Activated CD8-positive, alpha-beta T cell treated with anti-CD3 and anti-CD28 coated beads, Interleukin-2, amount 10 ng/mL, durations not matched to agents 7 days and 5 days (primary cell): Measurements from ENCODE around the gene NEGR1. TPM values are rescaled to one million over a fixed set of nuclear protein-coding genes. Genes with fewer than 3 reads are reported as not detected.

Experiments
- ATAC-seq: fragments of 150-1000 bp; cut with Tn5 transposase; one replicate; pipeline ENCODE4 v1.10.0; 2021; ENCODE audit warnings: moderate library complexity
- CTCF ChIA-PET: fragments of 350-600 bp; sonication (Branson Sonifier 250); formaldehyde crosslinking; loops from one replicate; lab custom pipeline; 2021; ENCODE audit warnings: antibody characterized with exemption; lab: Charles Lee
- POLR2A ChIA-PET: fragments of 350-600 bp; sonication (Branson Sonifier 250); formaldehyde crosslinking; loops from one replicate; lab custom pipeline; 2021; ENCODE audit warnings: antibody characterized with exemption; lab: Charles Lee
- DNase-seq: peaks from one replicate; pipeline ENCODE4 v3.0.0-alpha.2; 2020
- H3K27ac Mint-ChIP-seq: one replicate; pipeline ENCODE4 v1.8.0; 2021; ENCODE audit warnings: mild to moderate bottlenecking, mixed read lengths
- H3K27me3 Mint-ChIP-seq: one replicate; pipeline ENCODE4 v1.8.0; 2021; ENCODE audit warnings: low read depth, mixed read lengths
- H3K36me3 Mint-ChIP-seq: one replicate; pipeline ENCODE4 v1.8.0; 2021; ENCODE audit warnings: low read depth, mixed read lengths
- H3K4me1 Mint-ChIP-seq: one replicate; pipeline ENCODE4 v1.8.0; 2021; ENCODE audit warnings: low read depth, mixed read lengths
- H3K4me3 Mint-ChIP-seq: one replicate; pipeline ENCODE4 v1.8.0; 2021; ENCODE audit warnings: mild to moderate bottlenecking, mixed read lengths
- H3K9me3 Mint-ChIP-seq: one replicate; pipeline ENCODE4 v1.8.0; 2022; ENCODE audit warnings: mixed read lengths; ENCODE audit not compliant: insufficient read depth
- total RNA-seq, 2 experiments: library from RNA; stranded (reverse); gene quantifications; one replicate each; pipeline ENCODE4 v1.2.3, GENCODE V29; 2021

Gene NEGR1
- total RNA-seq, 2 experiments from 2014 or later, result not detected

DNA sequence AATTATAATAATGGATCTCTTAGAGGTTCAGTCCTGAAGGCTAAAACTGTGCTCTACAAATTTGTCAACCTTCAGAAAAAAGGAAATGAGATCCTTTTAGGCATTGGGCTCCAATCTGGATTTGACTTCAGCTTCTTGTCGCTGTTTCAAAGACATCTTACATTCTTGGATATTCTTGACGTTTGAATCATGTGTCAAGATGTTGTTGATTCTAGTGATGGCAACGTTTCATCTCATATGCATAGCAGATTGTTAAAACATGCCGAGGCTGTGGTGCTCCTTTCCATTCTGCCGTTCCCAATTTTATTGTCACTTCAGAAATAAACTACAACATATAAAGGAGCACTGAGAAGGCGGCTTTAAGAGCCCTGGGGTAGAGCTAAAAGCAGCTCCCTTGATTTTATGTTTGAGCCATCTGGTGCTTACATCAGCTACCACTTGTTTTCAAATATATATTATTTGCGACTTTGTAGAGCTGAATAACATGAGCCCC, 733.9 kb downstream of the NEGR1 start:
- H3K27me3 Mint-ChIP-seq, result no peaks in the 10 kb centered on the region
- H3K9me3 Mint-ChIP-seq, result no peaks in the 10 kb centered on the region
- H3K27ac Mint-ChIP-seq, result no peak overlapping the region
- DNase-seq, result no peak
- ATAC-seq, result no peak
- no peaks in the 10 kb centered on the region for H3K4me1 Mint-ChIP-seq
- POLR2A ChIA-PET, result no interaction called here
- CTCF ChIA-PET, result no interaction called here
- no peaks in the 10 kb centered on the region for H3K36me3 Mint-ChIP-seq
- no peak overlapping the region for H3K4me3 Mint-ChIP-seq

DNA sequence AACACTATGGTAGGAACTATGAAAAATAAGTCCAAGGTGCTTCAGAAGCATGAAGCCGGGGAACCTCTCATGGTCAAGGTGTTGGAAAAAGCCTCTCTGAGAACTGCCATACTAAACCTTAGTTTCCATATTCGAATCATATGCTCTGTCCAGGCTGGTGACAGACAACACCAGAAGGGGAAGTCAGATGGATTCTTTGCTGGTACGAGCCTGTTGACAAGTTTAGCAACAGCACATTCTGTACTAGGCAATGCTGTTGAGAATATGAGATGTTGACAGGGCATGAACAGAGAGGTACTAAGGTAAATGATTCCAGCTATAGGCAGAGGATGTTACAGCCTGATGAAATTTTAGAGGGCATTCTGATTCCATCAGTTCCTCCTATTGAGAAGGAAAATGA, 740.2 kb downstream of the NEGR1 start:
- Mint-ChIP-seq H3K36me3 (no peaks in the 10 kb centered on the region), H3K9me3 (no peaks in the 10 kb centered on the region), H3K4me3 (no peak overlapping the region), H3K27me3 (no peaks in the 10 kb centered on the region), H3K4me1 (no peaks in the 10 kb centered on the region), H3K27ac (no peak overlapping the region)
- ATAC-seq, result no peak
- POLR2A ChIA-PET, result no interaction called here
- CTCF ChIA-PET, result no interaction called here
- DNase-seq, result no peak

DNA sequence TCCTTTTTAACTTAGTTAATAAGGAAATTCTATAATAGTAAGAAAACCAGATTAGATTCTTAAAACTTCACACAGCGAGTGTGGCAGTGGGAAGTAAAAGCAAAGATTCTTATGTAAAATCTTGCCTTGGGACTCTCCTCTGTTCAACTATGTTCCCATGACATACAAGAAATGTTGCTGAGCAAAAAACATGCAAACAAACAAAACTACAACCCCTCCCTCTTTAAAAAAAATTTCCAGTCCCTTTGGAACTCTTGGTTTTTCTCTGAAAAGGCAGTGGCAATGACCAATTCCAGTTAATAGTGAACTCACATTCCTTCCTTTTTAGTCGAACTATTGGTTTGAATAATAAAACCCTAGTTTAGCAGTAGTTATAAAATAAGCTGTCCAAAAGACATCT, 748.4 kb downstream of the NEGR1 start:
- no peaks in the 10 kb centered on the region for H3K27me3 Mint-ChIP-seq
- H3K9me3 Mint-ChIP-seq, result no peaks in the 10 kb centered on the region
- CTCF ChIA-PET, result no interaction called here

DNA sequence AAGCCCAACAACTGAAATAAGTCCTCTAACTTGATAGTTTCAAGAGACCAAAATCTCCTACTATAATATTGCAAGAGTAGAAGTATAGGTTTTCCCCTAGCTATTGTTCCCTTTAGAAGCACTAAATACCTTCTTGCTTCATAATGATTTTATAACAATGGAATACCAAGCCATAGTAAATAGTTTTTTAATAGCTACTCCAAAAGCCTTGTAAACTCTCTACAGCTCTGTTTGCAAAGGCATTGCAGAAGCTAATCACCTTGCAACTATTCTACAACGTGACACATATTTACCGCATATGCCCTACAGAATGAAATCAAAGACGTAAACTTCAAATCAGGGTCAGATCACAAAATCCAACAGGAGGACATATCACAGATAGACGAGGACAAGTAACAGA, 750.0 kb downstream of the NEGR1 start:
- Mint-ChIP-seq H3K27me3 (no peaks in the 10 kb centered on the region), H3K36me3 (no peaks in the 10 kb centered on the region), H3K27ac (no peak overlapping the region), H3K9me3 (no peaks in the 10 kb centered on the region), H3K4me1 (no peaks in the 10 kb centered on the region), H3K4me3 (no peak overlapping the region)
- DNase-seq (no peak), ATAC-seq (no peak)
- POLR2A ChIA-PET, result no interaction called here
- CTCF ChIA-PET, result no interaction called here

More for the DNA sequence above, 748.4 kb downstream of the NEGR1 start:
- Mint-ChIP-seq H3K27ac (no peak overlapping the region), H3K4me3 (no peak overlapping the region), H3K36me3 (no peaks in the 10 kb centered on the region), H3K4me1 (no peaks in the 10 kb centered on the region)
- DNase-seq (no peak), ATAC-seq (no peak)
- POLR2A ChIA-PET, result no interaction called here

DNA sequence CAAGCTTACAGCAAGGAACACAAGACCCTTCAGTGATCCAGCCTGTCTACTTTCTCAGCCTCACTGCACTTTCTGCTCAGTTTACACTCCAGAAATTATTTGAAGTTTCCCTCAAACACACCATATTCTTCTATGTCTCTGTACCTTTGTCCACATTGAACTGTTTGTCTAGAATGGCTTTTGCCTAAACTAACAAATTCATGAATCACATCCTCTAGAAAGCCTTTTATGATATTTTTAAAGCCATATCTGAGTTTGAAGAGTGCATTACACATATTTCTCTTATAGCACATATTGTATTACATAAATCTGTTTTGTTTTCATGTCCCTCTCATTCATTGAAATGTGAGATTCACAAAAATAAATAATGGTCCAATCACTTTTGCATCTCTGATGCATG, 755.5 kb downstream of the NEGR1 start:
- no peak for ATAC-seq
- POLR2A ChIA-PET, result no interaction called here
- no peaks in the 10 kb centered on the region for H3K9me3 Mint-ChIP-seq
- no peaks in the 10 kb centered on the region for H3K27me3 Mint-ChIP-seq
- no peaks in the 10 kb centered on the region for H3K36me3 Mint-ChIP-seq
- no peak overlapping the region for H3K27ac Mint-ChIP-seq
- H3K4me1 Mint-ChIP-seq, result no peaks in the 10 kb centered on the region
- CTCF ChIA-PET, result no interaction called here
- no peak overlapping the region for H3K4me3 Mint-ChIP-seq
- no peak for DNase-seq

DNA sequence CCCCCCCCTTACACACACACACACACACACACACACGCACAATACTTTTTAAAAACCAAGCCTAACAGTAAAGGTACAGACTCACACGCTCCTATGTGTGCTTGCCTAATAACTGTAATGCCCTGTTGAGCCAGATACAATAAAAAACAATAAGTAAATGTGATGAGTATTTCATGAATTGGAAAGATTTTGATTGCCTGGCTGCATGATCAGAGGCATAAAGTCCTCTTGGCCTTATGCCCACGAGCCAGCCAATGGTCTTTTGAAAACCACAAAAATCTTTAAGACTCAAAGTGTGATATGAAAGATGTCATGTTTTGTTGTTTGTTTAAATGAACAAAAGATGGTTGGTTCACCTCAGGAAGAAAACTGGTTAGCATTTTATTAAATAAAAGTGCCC, 759.6 kb downstream of the NEGR1 start:
- Mint-ChIP-seq H3K36me3 (no peaks in the 10 kb centered on the region), H3K4me1 (no peaks in the 10 kb centered on the region), H3K27ac (no peak overlapping the region), H3K9me3 (no peaks in the 10 kb centered on the region), H3K4me3 (no peak overlapping the region), H3K27me3 (no peaks in the 10 kb centered on the region)
- ChIA-PET CTCF (no interaction called here), POLR2A (no interaction called here)
- ATAC-seq (no peak), DNase-seq (no peak)

DNA sequence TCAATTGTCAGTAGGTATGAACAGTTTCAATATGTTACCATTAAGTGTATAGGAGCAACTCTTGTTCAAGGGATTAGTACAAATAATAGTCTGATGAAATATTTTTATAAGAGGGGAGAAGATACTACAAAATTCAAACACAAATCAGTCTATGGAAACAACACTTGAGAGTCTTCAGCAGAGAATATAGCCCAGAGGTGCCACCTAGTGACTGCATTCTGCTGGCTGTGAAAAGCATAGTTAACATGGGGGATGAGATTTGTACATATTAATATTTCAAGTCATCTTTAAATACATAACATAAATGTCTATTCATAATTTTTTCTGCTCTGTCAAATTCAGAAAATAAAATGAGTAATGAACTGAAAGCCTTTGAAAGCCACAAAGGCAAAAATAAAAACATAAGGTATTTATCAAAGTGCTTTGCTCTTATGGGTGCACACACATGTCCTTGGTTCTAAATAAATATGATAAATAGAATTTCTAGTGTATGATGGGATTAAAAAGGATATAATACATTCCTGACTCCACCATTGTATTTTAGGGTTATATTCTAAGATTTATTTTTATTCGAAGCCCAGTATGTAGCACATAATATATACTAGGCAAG, 760.6 kb downstream of the NEGR1 start:
- H3K36me3 Mint-ChIP-seq, result no peaks in the 10 kb centered on the region
- DNase-seq (peak; percentile 22), ATAC-seq (no peak)
- H3K4me3 Mint-ChIP-seq, result no peak overlapping the region
- H3K9me3 Mint-ChIP-seq, result no peaks in the 10 kb centered on the region
- H3K27ac Mint-ChIP-seq, result no peak overlapping the region
- ChIA-PET POLR2A (no interaction called here), CTCF (no interaction called here)
- no peaks in the 10 kb centered on the region for H3K27me3 Mint-ChIP-seq
- H3K4me1 Mint-ChIP-seq, result no peaks in the 10 kb centered on the region

DNA sequence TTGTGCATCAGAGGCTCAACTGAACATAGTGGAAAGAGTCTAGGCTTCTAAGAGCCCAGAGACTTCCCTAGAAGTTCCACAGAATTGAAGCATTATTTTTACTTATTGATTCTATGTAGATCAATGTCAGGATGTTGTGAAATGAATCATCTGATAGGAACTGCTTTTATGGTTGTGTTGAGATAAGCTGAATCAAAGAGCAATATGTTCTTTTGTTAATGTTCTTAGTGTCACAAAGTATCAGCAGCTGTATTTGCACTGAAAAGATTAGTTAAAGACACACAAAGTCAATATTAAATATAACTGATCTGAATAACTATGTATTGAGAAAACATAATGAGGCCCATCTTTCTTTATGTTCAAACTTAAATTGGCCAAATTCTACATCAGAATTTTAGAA, 770.8 kb downstream of the NEGR1 start:
- DNase-seq (no peak), ATAC-seq (no peak)
- Mint-ChIP-seq H3K27me3 (no peaks in the 10 kb centered on the region), H3K27ac (no peak overlapping the region), H3K36me3 (no peaks in the 10 kb centered on the region), H3K4me3 (no peak overlapping the region), H3K9me3 (no peaks in the 10 kb centered on the region), H3K4me1 (no peaks in the 10 kb centered on the region)
- POLR2A ChIA-PET, result interaction anchor here (0.7 kb wide), 1 partner anchor 31 kb away, joined by 3 read pairs; no protein-coding TSS in a partner anchor
- CTCF ChIA-PET, result no interaction called here

DNA sequence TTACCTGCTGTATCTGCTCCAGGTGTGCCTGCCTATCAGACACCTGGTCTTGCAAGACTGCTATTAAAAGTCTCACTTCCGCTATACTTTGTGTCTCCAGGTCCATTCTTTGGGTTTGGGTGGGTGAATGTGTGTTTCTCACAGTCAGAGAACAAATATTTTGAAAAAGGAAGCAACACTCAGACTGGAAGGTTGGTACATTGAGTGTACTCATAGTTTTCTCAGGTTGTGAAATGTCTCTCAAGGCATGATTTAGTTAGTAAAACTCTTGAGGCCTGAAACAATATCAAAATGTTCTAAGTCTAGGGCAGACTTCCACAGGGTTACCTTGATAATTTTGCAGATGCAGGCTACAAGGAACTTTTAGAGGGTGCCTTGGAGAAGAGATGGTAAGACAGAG, 771.6 kb downstream of the NEGR1 start:
- CTCF ChIA-PET, result no interaction called here
- no peaks in the 10 kb centered on the region for H3K36me3 Mint-ChIP-seq
- no peak for DNase-seq
- no peaks in the 10 kb centered on the region for H3K9me3 Mint-ChIP-seq
- no peaks in the 10 kb centered on the region for H3K27me3 Mint-ChIP-seq
- POLR2A ChIA-PET, result no interaction called here
- H3K27ac Mint-ChIP-seq, result no peak overlapping the region
- H3K4me3 Mint-ChIP-seq, result no peak overlapping the region
- ATAC-seq, result no peak
- no peaks in the 10 kb centered on the region for H3K4me1 Mint-ChIP-seq

DNA sequence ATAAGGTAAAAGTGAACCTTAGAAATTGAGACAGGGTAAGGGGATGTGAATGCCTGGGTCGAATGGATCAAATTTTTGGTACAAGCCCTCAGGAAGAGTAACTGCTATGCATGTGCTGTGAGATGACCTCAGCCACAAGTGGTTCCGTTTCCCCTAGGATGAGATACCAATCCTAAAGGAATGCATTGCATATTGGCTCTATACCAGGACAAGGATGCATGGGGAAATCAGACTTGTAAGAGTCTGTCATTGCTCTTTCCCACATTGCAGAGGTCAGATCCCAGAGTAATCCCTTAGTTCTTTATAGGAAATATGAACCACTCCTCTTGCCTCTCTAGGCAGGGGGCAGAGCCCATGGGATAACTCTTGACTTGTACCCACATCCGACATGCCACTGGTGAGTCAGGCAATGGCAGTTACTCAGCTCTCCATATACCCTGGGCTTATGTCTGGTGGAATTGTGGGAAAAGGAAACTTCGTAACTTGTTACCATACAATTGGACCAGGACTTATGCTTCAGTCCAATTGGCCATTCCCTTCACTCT, 773.2 kb downstream of the NEGR1 start:
- ATAC-seq (no peak), DNase-seq (no peak)
- Mint-ChIP-seq H3K36me3 (no peaks in the 10 kb centered on the region), H3K27ac (no peak overlapping the region), H3K27me3 (no peaks in the 10 kb centered on the region), H3K9me3 (no peaks in the 10 kb centered on the region), H3K4me3 (no peak overlapping the region), H3K4me1 (no peaks in the 10 kb centered on the region)
- ChIA-PET CTCF (no interaction called here), POLR2A (no interaction called here)

DNA sequence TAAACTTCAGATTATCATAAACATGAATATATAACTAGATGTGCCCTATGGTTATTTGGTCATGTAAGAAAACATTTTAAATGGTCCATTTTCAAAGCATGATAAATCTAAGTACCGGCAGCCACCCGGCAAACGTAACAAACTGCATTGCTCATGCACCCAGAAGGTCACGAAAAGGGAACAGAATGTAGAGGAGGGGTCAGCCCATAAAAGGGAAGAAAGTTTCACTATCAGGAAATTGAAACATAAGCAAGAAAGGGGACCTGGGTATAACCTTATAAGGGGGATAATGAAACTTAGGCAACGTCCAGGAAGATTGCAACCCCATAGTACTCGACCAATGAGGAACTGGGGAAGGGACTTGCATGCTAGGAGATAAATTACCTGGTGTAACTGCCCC, 780.3 kb downstream of the NEGR1 start:
- no peaks in the 10 kb centered on the region for H3K36me3 Mint-ChIP-seq
- H3K4me1 Mint-ChIP-seq, result no peaks in the 10 kb centered on the region
- no peak overlapping the region for H3K27ac Mint-ChIP-seq
- no peaks in the 10 kb centered on the region for H3K9me3 Mint-ChIP-seq
- H3K4me3 Mint-ChIP-seq, result no peak overlapping the region
- no peak for ATAC-seq
- ChIA-PET POLR2A (no interaction called here), CTCF (no interaction called here)
- H3K27me3 Mint-ChIP-seq, result no peaks in the 10 kb centered on the region
- no peak for DNase-seq

DNA sequence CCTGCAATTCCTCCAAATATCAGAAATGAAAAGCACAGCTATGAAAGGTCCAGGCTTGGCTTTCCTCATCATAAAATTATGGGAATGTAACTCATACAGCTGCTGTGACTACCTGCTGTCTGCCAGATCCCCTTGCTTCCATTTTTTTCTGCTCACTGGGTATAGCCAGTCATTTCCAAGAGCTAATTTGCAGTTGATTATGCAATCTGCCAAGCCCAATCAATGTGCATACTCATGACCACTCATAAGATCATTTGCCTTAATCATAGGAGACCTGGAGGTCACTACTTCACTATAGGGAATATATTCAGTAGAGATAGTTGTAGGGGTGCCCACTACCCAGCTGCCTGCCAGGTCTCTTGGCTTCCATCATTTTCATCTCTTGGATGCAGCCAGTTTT, 783.8 kb downstream of the NEGR1 start:
- POLR2A ChIA-PET, result no interaction called here
- Mint-ChIP-seq H3K36me3 (no peaks in the 10 kb centered on the region), H3K9me3 (no peaks in the 10 kb centered on the region), H3K27me3 (no peaks in the 10 kb centered on the region), H3K27ac (no peak overlapping the region), H3K4me1 (no peaks in the 10 kb centered on the region), H3K4me3 (no peak overlapping the region)
- no peak for ATAC-seq
- DNase-seq, result no peak
- CTCF ChIA-PET, result no interaction called here

DNA sequence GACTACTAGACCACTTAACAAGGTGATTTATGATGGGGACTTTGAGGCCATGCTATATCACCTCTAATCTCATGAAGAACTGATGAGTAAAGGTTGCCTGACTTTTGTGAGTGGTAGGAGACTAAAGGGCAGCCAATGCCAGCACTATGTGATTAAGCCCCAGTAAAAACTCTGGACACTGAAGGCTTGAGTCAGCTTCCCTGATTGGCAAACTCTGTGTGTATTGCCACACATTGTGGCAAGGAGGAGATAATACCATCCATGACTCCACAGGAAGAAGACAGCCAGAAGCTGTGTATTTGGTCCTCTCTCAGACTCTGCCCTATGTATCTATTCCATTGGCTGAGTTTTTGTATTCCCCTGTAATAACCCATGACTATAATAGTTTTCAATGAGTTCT, 788.2 kb downstream of the NEGR1 start:
- no peak for ATAC-seq
- no peak overlapping the region for H3K27ac Mint-ChIP-seq
- ChIA-PET POLR2A (no interaction called here), CTCF (no interaction called here)
- no peak for DNase-seq
- H3K36me3 Mint-ChIP-seq, result no peaks in the 10 kb centered on the region
- no peaks in the 10 kb centered on the region for H3K27me3 Mint-ChIP-seq
- H3K4me3 Mint-ChIP-seq, result no peak overlapping the region
- H3K4me1 Mint-ChIP-seq, result no peaks in the 10 kb centered on the region
- no peaks in the 10 kb centered on the region for H3K9me3 Mint-ChIP-seq
